Measurements from ENCODE around the gene CELF4.

Gene CELF4

GRCh38 chr18:37304012-37304680 lies 261.5 kb downstream of the CELF4 start:
- no peak for TF ChIP-seq CTCF (IDR thresholded peaks at IDR 0.05; ENCODE audit: extremely low read depth, insufficient read depth, missing control alignments)
- in situ Hi-C loops (cut with MboI; ENCODE audit: low pct_unique_long_range_greater_than_20kb, low sequenced_read_pairs, unreplicated experiment), result no loop called here
- DNase-seq (ENCODE audit: low spot score), result no peak

- DNase-seq (ENCODE audit: low spot score), result no peak
- TF ChIP-seq CTCF (IDR thresholded peaks at IDR 0.05; ENCODE audit: extremely low read depth, insufficient read depth, missing control alignments), result no peak
- in situ Hi-C loops (cut with MboI; ENCODE audit: low pct_unique_long_range_greater_than_20kb, low sequenced_read_pairs, unreplicated experiment), result no loop called here
These were observed 262.6 kb downstream of the CELF4 start for GRCh38 chr18:37303009-37303408.

- no peak for TF ChIP-seq CTCF (IDR thresholded peaks at IDR 0.05; ENCODE audit: extremely low read depth, insufficient read depth, missing control alignments)
- DNase-seq (ENCODE audit: low spot score), result no peak
- in situ Hi-C loops (cut with MboI; ENCODE audit: low pct_unique_long_range_greater_than_20kb, low sequenced_read_pairs, unreplicated experiment), result no loop called here
These were observed 263.1 kb downstream of the CELF4 start for GRCh38 chr18:37302519-37302918.

- no peak for DNase-seq (ENCODE audit: low spot score)
- no peak for TF ChIP-seq CTCF (IDR thresholded peaks at IDR 0.05; ENCODE audit: extremely low read depth, insufficient read depth, missing control alignments)
- in situ Hi-C loops (cut with MboI; ENCODE audit: low pct_unique_long_range_greater_than_20kb, low sequenced_read_pairs, unreplicated experiment), result no loop called here
These were observed 265.9 kb downstream of the CELF4 start for GRCh38 chr18:37299471-37300304.

- in situ Hi-C loops (cut with MboI; ENCODE audit: low pct_unique_long_range_greater_than_20kb, low sequenced_read_pairs, unreplicated experiment), result no loop called here
- no peak for DNase-seq (ENCODE audit: low spot score)
- TF ChIP-seq CTCF (IDR thresholded peaks at IDR 0.05; ENCODE audit: extremely low read depth, insufficient read depth, missing control alignments), result no peak
These were observed 266.8 kb downstream of the CELF4 start for GRCh38 chr18:37298816-37299215.

- no peak for TF ChIP-seq CTCF (IDR thresholded peaks at IDR 0.05; ENCODE audit: extremely low read depth, insufficient read depth, missing control alignments)
- no peak for DNase-seq (ENCODE audit: low spot score)
- in situ Hi-C loops (cut with MboI; ENCODE audit: low pct_unique_long_range_greater_than_20kb, low sequenced_read_pairs, unreplicated experiment), result no loop called here
These were observed 268.5 kb downstream of the CELF4 start for GRCh38 chr18:37297106-37297505.
